Gastroesophageal sphincter (tissue), 4 donors: ENCODE results near the gene ACTN1. TPM values are rescaled to one million over a fixed set of nuclear protein-coding genes. Genes with fewer than 3 reads are reported as not detected.

ENCODE experiments used
- ATAC-seq: fragments of 150-250 bp; one replicate; pipeline ENCODE4 v1.9.1; 2016; ENCODE audit warnings: mild to moderate bottlenecking, moderate library complexity
- H3K27ac ChIP-seq, 4 donors: fragments of 200-600 bp; sonication (generic) in 3 of 4; 1 replicate in 3 of 4; 2 replicates in 1 of 4; pipeline ENCODE4 v1.5.1; 2016 to 2019
- H3K27me3 ChIP-seq: fragments of 200-600 bp; sonication (generic); one replicate; pipeline ENCODE4 v1.5.1; 2019
- H3K36me3 ChIP-seq, 2 donors: fragments of 200-600 bp; sonication (generic); one replicate each; pipeline ENCODE4 v1.5.1; 2019; ENCODE audit warnings: control low read depth in 1 of 2
- H3K4me1 ChIP-seq, 3 donors: fragments of 200-600 bp; sonication (generic); 1 replicate in 2 of 3; 2 replicates in 1 of 3; pipeline ENCODE4 v1.5.1; 2016 to 2019; ENCODE audit warnings: control low read depth in 2 of 3
- H3K4me3 ChIP-seq, 2 donors: fragments of 200-600 bp; sonication (generic); one replicate each; pipeline ENCODE4 v1.5.1; 2019; ENCODE audit warnings: mild to moderate bottlenecking in 1 of 2, moderate library complexity in 1 of 2
- H3K9me3 ChIP-seq, 3 donors: fragments of 200-600 bp; sonication (generic); one replicate each; pipeline ENCODE4 v1.5.1; 2017 to 2019; ENCODE audit warnings: control low read depth in 2 of 3
- CTCF ChIP-seq, 4 experiments: fragments of 200-600 bp in 2 of 4; fragments of 450-650 bp in 2 of 4; sonication (generic) in 1 of 4; IDR thresholded peaks; one replicate each; pipeline ENCODE4 v1.5.1; 2017 to 2019; ENCODE audit warnings: antibody characterized with exemption in 4 of 4, mild to moderate bottlenecking in 2 of 4, moderate library complexity in 2 of 4
- EP300 ChIP-seq: sonication (generic); formaldehyde crosslinking; IDR thresholded peaks from one replicate; pipeline ENCODE4 v1.6.1; 2017; ENCODE audit warnings: antibody characterized with exemption, mild to moderate bottlenecking
- POLR2A ChIP-seq, 2 donors: fragments of 450-650 bp; IDR thresholded peaks; one replicate each; pipeline ENCODE4 v1.6.1; 2017; ENCODE audit warnings: antibody characterized with exemption in 2 of 2, mild to moderate bottlenecking in 2 of 2, moderate library complexity in 1 of 2
- POLR2AphosphoS5 ChIP-seq: sonication (generic); formaldehyde crosslinking; IDR thresholded peaks from one replicate; pipeline ENCODE4 v1.6.1; 2017; ENCODE audit warnings: antibody characterized with exemption
- WGBS, 2 donors: methylation state at CpG; one replicate each; pipeline ENCODE4 v1.1.5; 2018; ENCODE audit warnings: low coverage in 1 of 2; 5-methylcytosine and 5-hydroxymethylcytosine counted together
- total RNA-seq, 4 donors: library from RNA; depleted of rRNA; stranded (reverse); fragments of >200 nt; gene quantifications; one replicate each; pipeline ENCODE4 v1.1.0, GENCODE V29; 2016

Gene ACTN1
- total RNA-seq, 4 donors from 2014 or later = 776 to 1,910 (median 969) TPM

GRCh38 chr14:68928770-68929550, 50.1 kb downstream of the ACTN1 start:
- Histone ChIP-seq H3K4me1 (peaks cover 20 to 97% (median 40%) of the 10 kb centered on the region in 3 donors), H3K27ac (peak overlapping the region; percentile 85 to 99 (median 94)), H3K9me3 (no peaks in the 10 kb centered on the region), H3K4me3 (no peak overlapping the region), H3K27me3 (no peaks in the 10 kb centered on the region), H3K36me3 (no peaks in the 10 kb centered on the region)
- ATAC-seq = no peak
- TF ChIP-seq POLR2AphosphoS5 = no peak
- no peak for TF ChIP-seq POLR2A (IDR thresholded peaks at IDR 0.05)
- TF ChIP-seq EP300 = no peak
- TF ChIP-seq CTCF (IDR thresholded peaks at IDR 0.05) = no peak
- WGBS, 2 donors = 16 to 35% methylated on average over 3 to 9 of the region's 22 CpGs

GRCh38 chr14:68927956-68928675, 51.0 kb downstream of the ACTN1 start:
- peaks cover 20 to 97% (median 42%) of the 10 kb centered on the region in 3 donors for H3K4me1 ChIP-seq
- no peaks in the 10 kb centered on the region for H3K27me3 ChIP-seq
- WGBS, 2 donors = 11 to 63% methylated on average over 4 to 5 of the region's 9 CpGs
- H3K27ac ChIP-seq = peak overlapping the region; percentile 85 to 99 (median 94)
- TF ChIP-seq POLR2A (IDR thresholded peaks at IDR 0.05) (no peak), EP300 (no peak), CTCF (IDR thresholded peaks at IDR 0.05) (no peak)
- ATAC-seq = no peak
- H3K4me3 ChIP-seq = no peak overlapping the region
- no peaks in the 10 kb centered on the region for H3K9me3 ChIP-seq
- no peaks in the 10 kb centered on the region for H3K36me3 ChIP-seq

GRCh38 chr14:68927089-68927488, 52.0 kb downstream of the ACTN1 start:
- no peaks in the 10 kb centered on the region for H3K9me3 ChIP-seq
- WGBS, 2 donors = 74 to 87% methylated on average over 2 to 3 of the region's 3 CpGs
- H3K36me3 ChIP-seq = no peaks in the 10 kb centered on the region
- no peak overlapping the region for H3K4me3 ChIP-seq
- no peak for ATAC-seq
- H3K27ac ChIP-seq = peak overlapping the region; percentile 85 to 99 (median 94)
- no peak for TF ChIP-seq CTCF (IDR thresholded peaks at IDR 0.05)
- TF ChIP-seq POLR2A (IDR thresholded peaks at IDR 0.05) = no peak
- no peak for TF ChIP-seq POLR2AphosphoS5
- TF ChIP-seq EP300 = no peak
- no peaks in the 10 kb centered on the region for H3K27me3 ChIP-seq
- H3K4me1 ChIP-seq = peaks cover 17 to 97% (median 46%) of the 10 kb centered on the region in 3 donors

GRCh38 chr14:68926236-68926635, 52.9 kb downstream of the ACTN1 start:
- Histone ChIP-seq H3K27ac (peak overlapping the region; percentile 85 to 99 (median 94)), H3K9me3 (no peaks in the 10 kb centered on the region), H3K27me3 (no peaks in the 10 kb centered on the region), H3K36me3 (peaks cover 0 to 3% of the 10 kb centered on the region in 2 donors), H3K4me1 (peaks cover 15 to 97% (median 45%) of the 10 kb centered on the region in 3 donors), H3K4me3 (no peak overlapping the region)
- no peak for ATAC-seq
- WGBS, 2 donors = 93% methylated on average over 1 of the region's 1 CpG; no CpG with 5 or more reads in 1 of the 2 donors
- TF ChIP-seq POLR2AphosphoS5 (no peak), CTCF (IDR thresholded peaks at IDR 0.05) (peak in 3 of 4 experiments; percentile 25 to 47 (median 44)), EP300 (no peak), POLR2A (IDR thresholded peaks at IDR 0.05) (no peak)
